WTC11 (cell line): ENCODE data around the gene CCDC83. TPM values are rescaled to one million over a fixed set of nuclear protein-coding genes. Genes with fewer than 3 reads are reported as not detected.

ENCODE experiments used
- ATAC-seq: fragments of 200-7000 bp; cut with Tn5 transposase; 2 replicates; pipeline ENCODE4 v1.10.0; 2021; ENCODE audit warnings: mild to moderate bottlenecking, moderate library complexity
- CTCF ChIA-PET: fragments of 300-600 bp; sonication (Branson Sonifier 250); formaldehyde crosslinking; loops from one replicate; lab custom pipeline; 2021; ENCODE audit warnings: antibody characterized with exemption; lab: Charles Lee
- POLR2A ChIA-PET: fragments of 350-600 bp; sonication (Branson Sonifier 250); formaldehyde crosslinking; loops from one replicate; lab custom pipeline; 2021; ENCODE audit warnings: antibody characterized with exemption; lab: Charles Lee
- DNase-seq: peaks from one replicate; pipeline ENCODE4 v3.0.0; 2021; ENCODE audit warnings: low spot score
- H3K27ac Mint-ChIP-seq: 2 replicates; pipeline ENCODE4 v1.8.0; 2021; ENCODE audit warnings: mixed read lengths
- H3K27me3 Mint-ChIP-seq: 2 replicates; pipeline ENCODE4 v1.8.0; 2021; ENCODE audit warnings: low read depth, mild to moderate bottlenecking, moderate library complexity, mixed read lengths
- H3K36me3 Mint-ChIP-seq: 2 replicates; pipeline ENCODE4 v1.8.0; 2021; ENCODE audit warnings: mixed read lengths
- H3K4me1 Mint-ChIP-seq: 2 replicates; pipeline ENCODE4 v1.8.0; 2022; ENCODE audit warnings: mixed read lengths
- H3K4me3 Mint-ChIP-seq: 2 replicates; pipeline ENCODE4 v1.8.0; 2021; ENCODE audit warnings: mild to moderate bottlenecking, moderate library complexity, mixed read lengths
- H3K9me3 Mint-ChIP-seq: 2 replicates; pipeline ENCODE4 v1.8.0; 2021; ENCODE audit warnings: mixed read lengths
- AFF4 ChIP-seq: sonication (generic); formaldehyde crosslinking; IDR thresholded peaks from 2 replicates; pipeline ENCODE4 v1.8.1; 2023; ENCODE audit warnings: mild to moderate bottlenecking, missing genetic modification reagents, borderline replicate concordance
- CREB1 ChIP-seq: sonication (generic); formaldehyde crosslinking; IDR thresholded peaks from 2 replicates; pipeline ENCODE4 v1.8.0; 2023; ENCODE audit warnings: mild to moderate bottlenecking, missing genetic modification reagents
- ESRRA ChIP-seq: sonication (generic); formaldehyde crosslinking; IDR thresholded peaks from 2 replicates; pipeline ENCODE4 v1.8.1; 2022; ENCODE audit warnings: mild to moderate bottlenecking, missing genetic modification reagents, borderline replicate concordance
- GTF2I ChIP-seq: fragments of 250-450 bp; sonication (Bioruptor Pico); conservative IDR thresholded peaks from 2 replicates; pipeline ENCODE4 v1.4.0; 2021; ENCODE audit warnings: mild to moderate bottlenecking
- IRF2 ChIP-seq: sonication (generic); formaldehyde crosslinking; IDR thresholded peaks from 2 replicates; pipeline ENCODE4 v1.8.0; 2022; ENCODE audit warnings: low read depth, missing genetic modification reagents, borderline replicate concordance
- NR3C1 ChIP-seq: sonication (generic); formaldehyde crosslinking; conservative IDR thresholded peaks from 2 replicates; pipeline ENCODE4 v1.8.1; 2023; ENCODE audit warnings: low read depth, mild to moderate bottlenecking, missing genetic modification reagents
- ZNF416 ChIP-seq: fragments of 250-450 bp; sonication (Bioruptor Pico); IDR thresholded peaks from 2 replicates; pipeline ENCODE4 v1.9.0; 2021; ENCODE audit warnings: mild to moderate bottlenecking, inconsistent platforms
- ZNF532 ChIP-seq: fragments of 250-450 bp; sonication (Bioruptor Pico); IDR thresholded peaks from 2 replicates; pipeline ENCODE4 v1.9.0; 2021; ENCODE audit warnings: mild to moderate bottlenecking, borderline replicate concordance
- total RNA-seq: library from RNA; stranded (reverse); gene quantifications from 3 replicates; pipeline ENCODE4 v1.2.3, GENCODE V29; 2021
- TF ChIP-seq, protein P1 (sequence below): fragments of 250-450 bp; sonication (Bioruptor Pico); IDR thresholded peaks from 2 replicates; pipeline ENCODE4 v1.9.0; 2021; ENCODE audit warnings: mild to moderate bottlenecking
- TF ChIP-seq, protein P2 (sequence below): sonication (generic); formaldehyde crosslinking; IDR thresholded peaks from 2 replicates; pipeline ENCODE4 v1.8.1; 2023; ENCODE audit warnings: mild to moderate bottlenecking, missing genetic modification reagents
- TF ChIP-seq, protein P3 (sequence below): sonication (generic); formaldehyde crosslinking; IDR thresholded peaks from 2 replicates; pipeline ENCODE4 v1.8.1; 2022; ENCODE audit warnings: mild to moderate bottlenecking, missing genetic modification reagents, moderate library complexity, borderline replicate concordance

CCDC83 gene
- total RNA-seq, 1 experiment from 2014 or later: not detected

DNA sequence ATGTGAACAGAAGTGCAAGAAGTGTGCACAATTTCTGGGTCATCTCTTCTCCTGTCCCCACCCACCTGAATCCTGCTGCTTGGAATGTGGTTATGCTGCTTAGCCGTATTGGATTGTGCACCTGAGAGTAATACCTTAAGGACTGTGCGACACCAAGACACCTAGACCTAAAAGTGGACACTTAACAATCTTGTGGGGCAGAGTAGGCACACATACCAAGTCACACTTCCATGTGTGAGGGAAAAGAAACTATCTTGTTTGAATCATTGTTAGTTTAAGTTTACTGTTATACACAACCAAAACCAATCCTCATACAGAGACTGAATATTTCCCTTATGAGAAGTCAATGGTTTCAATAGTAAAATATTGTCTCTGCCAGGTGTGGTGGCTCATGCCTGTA, 93.7 kb downstream of the CCDC83 start (continued):
- no peak for TF ChIP-seq AFF4 (CRISPR knock-in tag)
- no peak for TF ChIP-seq ZNF416
- TF ChIP-seq ESRRA: no peak
- TF ChIP-seq GTF2I (CRISPR knock-in tag): no peak
- TF ChIP-seq CREB1 (CRISPR knock-in tag): no peak
- TF ChIP-seq, protein P1, sequence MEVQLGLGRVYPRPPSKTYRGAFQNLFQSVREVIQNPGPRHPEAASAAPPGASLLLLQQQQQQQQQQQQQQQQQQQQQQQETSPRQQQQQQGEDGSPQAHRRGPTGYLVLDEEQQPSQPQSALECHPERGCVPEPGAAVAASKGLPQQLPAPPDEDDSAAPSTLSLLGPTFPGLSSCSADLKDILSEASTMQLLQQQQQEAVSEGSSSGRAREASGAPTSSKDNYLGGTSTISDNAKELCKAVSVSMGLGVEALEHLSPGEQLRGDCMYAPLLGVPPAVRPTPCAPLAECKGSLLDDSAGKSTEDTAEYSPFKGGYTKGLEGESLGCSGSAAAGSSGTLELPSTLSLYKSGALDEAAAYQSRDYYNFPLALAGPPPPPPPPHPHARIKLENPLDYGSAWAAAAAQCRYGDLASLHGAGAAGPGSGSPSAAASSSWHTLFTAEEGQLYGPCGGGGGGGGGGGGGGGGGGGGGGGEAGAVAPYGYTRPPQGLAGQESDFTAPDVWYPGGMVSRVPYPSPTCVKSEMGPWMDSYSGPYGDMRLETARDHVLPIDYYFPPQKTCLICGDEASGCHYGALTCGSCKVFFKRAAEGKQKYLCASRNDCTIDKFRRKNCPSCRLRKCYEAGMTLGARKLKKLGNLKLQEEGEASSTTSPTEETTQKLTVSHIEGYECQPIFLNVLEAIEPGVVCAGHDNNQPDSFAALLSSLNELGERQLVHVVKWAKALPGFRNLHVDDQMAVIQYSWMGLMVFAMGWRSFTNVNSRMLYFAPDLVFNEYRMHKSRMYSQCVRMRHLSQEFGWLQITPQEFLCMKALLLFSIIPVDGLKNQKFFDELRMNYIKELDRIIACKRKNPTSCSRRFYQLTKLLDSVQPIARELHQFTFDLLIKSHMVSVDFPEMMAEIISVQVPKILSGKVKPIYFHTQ (CRISPR knock-in tag): no peak
- no peak for TF ChIP-seq IRF2 (CRISPR knock-in tag)
- no peak for TF ChIP-seq NR3C1

- Mint-ChIP-seq H3K36me3 (peaks cover 19% of the 10 kb centered on the region), H3K27me3 (no peaks in the 10 kb centered on the region), H3K4me3 (no peak overlapping the region), H3K9me3 (peaks cover 18% of the 10 kb centered on the region), H3K4me1 (no peaks in the 10 kb centered on the region), H3K27ac (no peak overlapping the region)
- ATAC-seq: no peak
- TF ChIP-seq CREB1 (CRISPR knock-in tag) (no peak), ZNF532 (CRISPR knock-in tag) (no peak), NR3C1 (no peak)
- TF ChIP-seq, protein P2, sequence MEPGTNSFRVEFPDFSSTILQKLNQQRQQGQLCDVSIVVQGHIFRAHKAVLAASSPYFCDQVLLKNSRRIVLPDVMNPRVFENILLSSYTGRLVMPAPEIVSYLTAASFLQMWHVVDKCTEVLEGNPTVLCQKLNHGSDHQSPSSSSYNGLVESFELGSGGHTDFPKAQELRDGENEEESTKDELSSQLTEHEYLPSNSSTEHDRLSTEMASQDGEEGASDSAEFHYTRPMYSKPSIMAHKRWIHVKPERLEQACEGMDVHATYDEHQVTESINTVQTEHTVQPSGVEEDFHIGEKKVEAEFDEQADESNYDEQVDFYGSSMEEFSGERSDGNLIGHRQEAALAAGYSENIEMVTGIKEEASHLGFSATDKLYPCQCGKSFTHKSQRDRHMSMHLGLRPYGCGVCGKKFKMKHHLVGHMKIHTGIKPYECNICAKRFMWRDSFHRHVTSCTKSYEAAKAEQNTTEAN: no peak
- TF ChIP-seq, protein P3, sequence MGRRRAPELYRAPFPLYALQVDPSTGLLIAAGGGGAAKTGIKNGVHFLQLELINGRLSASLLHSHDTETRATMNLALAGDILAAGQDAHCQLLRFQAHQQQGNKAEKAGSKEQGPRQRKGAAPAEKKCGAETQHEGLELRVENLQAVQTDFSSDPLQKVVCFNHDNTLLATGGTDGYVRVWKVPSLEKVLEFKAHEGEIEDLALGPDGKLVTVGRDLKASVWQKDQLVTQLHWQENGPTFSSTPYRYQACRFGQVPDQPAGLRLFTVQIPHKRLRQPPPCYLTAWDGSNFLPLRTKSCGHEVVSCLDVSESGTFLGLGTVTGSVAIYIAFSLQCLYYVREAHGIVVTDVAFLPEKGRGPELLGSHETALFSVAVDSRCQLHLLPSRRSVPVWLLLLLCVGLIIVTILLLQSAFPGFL (CRISPR knock-in tag): no peak
- ChIA-PET POLR2A (no interaction called here), CTCF (no interaction called here)
- no peak for DNase-seq
These were observed 94.6 kb downstream of the CCDC83 start for GRCh38 chr11:85949798-85950197.
